Neural progenitor cell (in vitro differentiated cells): Measurements from ENCODE around the gene BOK.

Experiments used
- CTCF ChIP-seq: fragments of 200-600 bp; sonication (generic); IDR thresholded peaks from 2 replicates; pipeline ENCODE4 v1.5.1; 2017; ENCODE audit warnings: antibody characterized with exemption, mild to moderate bottlenecking
- EZH2 ChIP-seq: fragments of 200-600 bp; sonication (generic); IDR thresholded peaks from 2 replicates; pipeline ENCODE4 v1.6.1; 2017; ENCODE audit warnings: antibody characterized with exemption, mild to moderate bottlenecking, moderate library complexity
- EZH2phosphoT487 ChIP-seq: fragments of 200-600 bp; sonication (generic); IDR thresholded peaks from 2 replicates; pipeline ENCODE4 v1.6.1; 2017; ENCODE audit warnings: antibody characterized with exemption

- TF ChIP-seq CTCF (no peak), EZH2phosphoT487 (no peak), EZH2 (no peak)
Observed at GRCh38 chr2:241615041-241615440, 56.5 kb downstream of the BOK start.
